Hepatocyte (in vitro differentiated cells): ENCODE measurements around the gene KLF9. TPM values are rescaled to one million over a fixed set of nuclear protein-coding genes. Genes with fewer than 3 reads are reported as not detected.

Source experiments
- DNase-seq: peaks from one replicate; pipeline ENCODE4 v3.0.0-alpha.2; 2016; ENCODE audit warnings: low spot score
- H2AFZ ChIP-seq: fragments of 200-600 bp; sonication (generic); 2 replicates; pipeline ENCODE4 v1.6.0; 2016; ENCODE audit warnings: antibody characterized with exemption, mild to moderate bottlenecking
- H3K27ac ChIP-seq: fragments of 200-600 bp; sonication (generic); 2 replicates; pipeline ENCODE4 v1.5.1; 2016; ENCODE audit warnings: mild to moderate bottlenecking
- H3K27me3 ChIP-seq: fragments of 200-600 bp; sonication (generic); 2 replicates; pipeline ENCODE4 v1.6.1; 2016
- H3K36me3 ChIP-seq: fragments of 200-600 bp; sonication (generic); replicated peaks from 2 replicates; pipeline ENCODE4 v1.5.1; 2016; ENCODE audit warnings: low read depth; ENCODE audit not compliant: insufficient read depth
- H3K4me1 ChIP-seq: fragments of 200-600 bp; sonication (generic); 2 replicates; pipeline ENCODE4 v1.5.1; 2016; ENCODE audit warnings: mild to moderate bottlenecking, moderate library complexity; ENCODE audit not compliant: insufficient read depth
- H3K4me2 ChIP-seq: fragments of 200-600 bp; sonication (generic); 2 replicates; pipeline ENCODE4 v1.6.0; 2016
- H3K4me3 ChIP-seq: fragments of 200-600 bp; sonication (generic); 2 replicates; pipeline ENCODE4 v1.5.1; 2016; ENCODE audit warnings: mild to moderate bottlenecking
- H3K79me2 ChIP-seq: fragments of 200-600 bp; sonication (generic); 2 replicates; pipeline ENCODE4 v1.6.0; 2017; ENCODE audit warnings: mild to moderate bottlenecking
- H3K9me2 ChIP-seq: fragments of 200-600 bp; sonication (generic); replicated peaks from 2 replicates; pipeline ENCODE4 v1.6.0; 2017; ENCODE audit warnings: mild to moderate bottlenecking; ENCODE audit not compliant: insufficient read depth
- H3K9me3 ChIP-seq: fragments of 200-600 bp; sonication (generic); 2 replicates; pipeline ENCODE4 v1.5.1; 2016; ENCODE audit warnings: low read depth, mild to moderate bottlenecking
- H4K20me1 ChIP-seq: fragments of 200-600 bp; sonication (generic); 2 replicates; pipeline ENCODE4 v1.6.0; 2016; ENCODE audit warnings: mild to moderate bottlenecking; ENCODE audit not compliant: insufficient read depth, poor library complexity, severe bottlenecking
- CTCF ChIP-seq: fragments of 200-600 bp; sonication (generic); IDR thresholded peaks from 2 replicates; pipeline ENCODE4 v1.5.1; 2016; ENCODE audit warnings: antibody characterized with exemption, mild to moderate bottlenecking; ENCODE audit not compliant: poor library complexity
- EZH2 ChIP-seq: fragments of 200-600 bp; sonication (generic); IDR thresholded peaks from 2 replicates; pipeline ENCODE4 v1.6.1; 2016; ENCODE audit warnings: antibody characterized with exemption, mild to moderate bottlenecking, borderline replicate concordance
- EZH2phosphoT487 ChIP-seq: fragments of 200-600 bp; sonication (generic); IDR thresholded peaks from one replicate; pipeline ENCODE4 v1.6.1; 2018; ENCODE audit warnings: antibody characterized with exemption, mild to moderate bottlenecking, low read depth, moderate library complexity; ENCODE audit not compliant: unreplicated experiment, severe bottlenecking
- WGBS: methylation state at CpG from one replicate; pipeline ENCODE4 v1.1.6; 2016; ENCODE audit warnings: low lambda C conversion rate; ENCODE audit errors: missing lambda C conversion rate; 5-methylcytosine and 5-hydroxymethylcytosine counted together
- polyA plus RNA-seq: library from polyadenylated mRNA; unstranded; fragments of >200 nt; fragmentation: Nextera tagmentation; extraction: Ambion mirVana; gene quantifications from 2 replicates; pipeline ENCODE4 v1.2.1, GENCODE V29; 2016
- total RNA-seq: library from RNA; depleted of rRNA; stranded (reverse); fragments of >200 nt; gene quantifications from 2 replicates; pipeline ENCODE4 v1.2.3, GENCODE V29; 2014

KLF9 gene
- total and polyA plus RNA-seq, 2 experiments from 2014 or later, result 5.3 to 29.4 TPM

GRCh38 chr9:70457235-70457634 lies 42.8 kb upstream of the KLF9 start:
- H4K20me1 ChIP-seq, result no peaks in the 10 kb centered on the region
- no peak overlapping the region for H3K4me2 ChIP-seq
- no peaks in the 10 kb centered on the region for H3K9me3 ChIP-seq
- H3K79me2 ChIP-seq, result no peaks in the 10 kb centered on the region
- H3K36me3 ChIP-seq, result no peaks in the 10 kb centered on the region
- no peak overlapping the region for H2AFZ ChIP-seq
- H3K27me3 ChIP-seq, result no peaks in the 10 kb centered on the region
- H3K4me1 ChIP-seq, result peaks cover 8% of the 10 kb centered on the region
- no peaks in the 10 kb centered on the region for H3K9me2 ChIP-seq
- DNase-seq, result no peak
- TF ChIP-seq EZH2 (no peak), EZH2phosphoT487 (no peak), CTCF (no peak)
- no peak overlapping the region for H3K27ac ChIP-seq
- H3K4me3 ChIP-seq, result no peak overlapping the region

- TF ChIP-seq CTCF (no peak), EZH2phosphoT487 (no peak), EZH2 (no peak)
Measured at GRCh38 chr9:70455993-70456704, 41.7 kb upstream of the KLF9 start.

GRCh38 chr9:70452365-70452764 lies 37.9 kb upstream of the KLF9 start:
- no peaks in the 10 kb centered on the region for H3K36me3 ChIP-seq
- no peaks in the 10 kb centered on the region for H3K9me3 ChIP-seq
- 92% methylated on average over 3 of the region's 3 CpGs for WGBS
- no peak overlapping the region for H3K27ac ChIP-seq
- H2AFZ ChIP-seq, result no peak overlapping the region
- H3K4me2 ChIP-seq, result no peak overlapping the region
- TF ChIP-seq EZH2, result no peak
- no peak for TF ChIP-seq EZH2phosphoT487
- TF ChIP-seq CTCF, result no peak
- H3K4me3 ChIP-seq, result no peak overlapping the region
- no peak for DNase-seq
- H3K9me2 ChIP-seq, result no peaks in the 10 kb centered on the region
- no peaks in the 10 kb centered on the region for H3K79me2 ChIP-seq
- H4K20me1 ChIP-seq, result no peaks in the 10 kb centered on the region
- no peaks in the 10 kb centered on the region for H3K27me3 ChIP-seq
- peaks cover 8% of the 10 kb centered on the region for H3K4me1 ChIP-seq

More at GRCh38 chr9:70455993-70456704, 41.7 kb upstream of the KLF9 start:
- no peaks in the 10 kb centered on the region for H3K36me3 ChIP-seq
- no peaks in the 10 kb centered on the region for H3K79me2 ChIP-seq
- no peak overlapping the region for H2AFZ ChIP-seq
- no peaks in the 10 kb centered on the region for H4K20me1 ChIP-seq
- no peaks in the 10 kb centered on the region for H3K9me3 ChIP-seq
- no peaks in the 10 kb centered on the region for H3K9me2 ChIP-seq
- no peak for DNase-seq
- no peak overlapping the region for H3K4me3 ChIP-seq
- H3K27ac ChIP-seq, result no peak overlapping the region
- H3K27me3 ChIP-seq, result no peaks in the 10 kb centered on the region
- H3K4me2 ChIP-seq, result no peak overlapping the region
- peaks cover 8% of the 10 kb centered on the region for H3K4me1 ChIP-seq
- 64% methylated on average over 7 of the region's 7 CpGs for WGBS
